Activated CD4-positive, alpha-beta memory T cell treated with anti-CD3 and anti-CD28 coated beads, Interleukin-2, amount 10 ng/mL, durations not matched to agents 7 days and 5 days (primary cell): Measurements from ENCODE around the gene ZNF141. TPM values are rescaled to one million over a fixed set of nuclear protein-coding genes. Genes with fewer than 3 reads are reported as not detected.
"Not testable (repeated sequence)": the region's sequence is repeated elsewhere in the genome, so short reads cannot be mapped to it uniquely, and the experiment has no call there.

Experiments
- CTCF ChIA-PET: fragments of 350-600 bp; sonication (Branson Sonifier 250); formaldehyde crosslinking; loops from one replicate; lab custom pipeline; 2021; ENCODE audit warnings: antibody characterized with exemption, inconsistent platforms; lab: Charles Lee
- POLR2A ChIA-PET: fragments of 350-600 bp; sonication (Branson Sonifier 250); formaldehyde crosslinking; loops from one replicate; lab custom pipeline; 2021; ENCODE audit warnings: antibody characterized with exemption; lab: Charles Lee
- DNase-seq: peaks from one replicate; pipeline ENCODE4 v3.0.0-alpha.2; 2020
- H3K27ac Mint-ChIP-seq: one replicate; pipeline ENCODE4 v1.8.0; 2021; ENCODE audit warnings: mild to moderate bottlenecking, mixed read lengths
- H3K27me3 Mint-ChIP-seq: one replicate; pipeline ENCODE4 v1.8.0; 2021; ENCODE audit warnings: mixed read lengths
- H3K36me3 Mint-ChIP-seq: one replicate; pipeline ENCODE4 v1.8.0; 2021; ENCODE audit warnings: low read depth, mixed read lengths
- H3K4me1 Mint-ChIP-seq: one replicate; pipeline ENCODE4 v1.8.0; 2021; ENCODE audit warnings: mixed read lengths
- H3K4me3 Mint-ChIP-seq: one replicate; pipeline ENCODE4 v1.8.0; 2021; ENCODE audit warnings: mild to moderate bottlenecking, mixed read lengths
- H3K9me3 Mint-ChIP-seq: one replicate; pipeline ENCODE4 v1.8.0; 2021; ENCODE audit warnings: mixed read lengths
- total RNA-seq, 2 experiments: library from RNA; stranded (reverse); gene quantifications; one replicate each; pipeline ENCODE4 v1.2.3, GENCODE V29; 2021

Gene ZNF141
- total RNA-seq, result 10 to 100 TPM; 22.1 to 23.8 TPM

DNA sequence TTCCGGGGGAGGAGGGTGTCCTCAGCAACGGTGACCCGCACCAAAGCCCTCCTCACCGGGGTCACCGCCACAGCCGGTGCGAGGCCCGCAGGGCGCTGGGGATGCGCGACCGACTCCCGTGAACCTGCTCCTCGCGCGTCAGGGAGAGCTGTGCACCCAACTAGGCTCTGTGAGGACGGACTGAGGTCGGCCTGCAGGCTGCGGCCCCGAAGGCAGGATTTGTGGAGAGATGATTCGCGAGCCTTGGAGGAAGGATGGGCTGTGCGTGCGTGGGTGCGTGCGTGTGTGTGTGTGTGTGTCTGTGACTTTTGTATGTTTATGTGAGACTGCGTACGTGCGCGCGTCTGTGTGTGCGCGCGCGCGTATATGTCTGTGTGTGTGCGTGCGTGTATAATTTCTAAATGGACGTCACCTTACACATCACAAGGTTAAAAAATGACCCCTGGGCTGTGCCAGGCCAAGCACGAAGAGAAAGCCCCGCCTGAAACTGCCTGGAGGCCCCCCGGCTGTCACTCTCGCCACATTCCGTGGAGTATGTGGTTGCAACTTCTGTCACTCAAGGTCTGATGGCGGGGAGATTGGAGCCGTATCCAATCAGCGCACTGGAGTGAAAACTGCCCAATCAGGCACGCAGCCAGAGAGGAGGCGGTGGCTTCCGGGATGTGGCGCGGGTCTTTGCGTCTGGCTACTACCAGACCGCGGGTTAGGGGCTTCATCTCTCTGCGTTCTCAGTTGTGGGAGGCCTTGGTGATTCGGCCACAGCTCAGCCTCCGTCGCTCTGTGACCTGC is at the start of gene ZNF141:
Gene ZNF141 (plus strand): TSS at position 672 of the 789 bp plus-strand sequence. CDS start 170 bp downstream, outside the sequence.
- H3K4me1 Mint-ChIP-seq, result peaks cover 34% of the 10 kb centered on the region
- H3K9me3 Mint-ChIP-seq, result peaks cover 42% of the 10 kb centered on the region
- H3K4me3 Mint-ChIP-seq, result peak within 1 kb of the TSS; percentile 98
- peaks cover 65% of the 10 kb centered on the region for H3K36me3 Mint-ChIP-seq
- no peaks in the 10 kb centered on the region for H3K27me3 Mint-ChIP-seq
- DNase-seq, result peak; percentile 94
- ChIA-PET POLR2A (interaction anchor here (0.7 to 3.8 kb wide), 8 partner anchors 89 to 952 kb away, joined by 3 to 27 read pairs (median 12); partner anchors contain the start of genes ATP5ME, MYL5, PIGG and ZNF718), CTCF (interaction anchor here (1.2 kb wide), 1 partner anchor 34 kb away, joined by 4 read pairs; no protein-coding TSS in a partner anchor)
- peak within 1 kb of the TSS; percentile 93 for H3K27ac Mint-ChIP-seq

DNA sequence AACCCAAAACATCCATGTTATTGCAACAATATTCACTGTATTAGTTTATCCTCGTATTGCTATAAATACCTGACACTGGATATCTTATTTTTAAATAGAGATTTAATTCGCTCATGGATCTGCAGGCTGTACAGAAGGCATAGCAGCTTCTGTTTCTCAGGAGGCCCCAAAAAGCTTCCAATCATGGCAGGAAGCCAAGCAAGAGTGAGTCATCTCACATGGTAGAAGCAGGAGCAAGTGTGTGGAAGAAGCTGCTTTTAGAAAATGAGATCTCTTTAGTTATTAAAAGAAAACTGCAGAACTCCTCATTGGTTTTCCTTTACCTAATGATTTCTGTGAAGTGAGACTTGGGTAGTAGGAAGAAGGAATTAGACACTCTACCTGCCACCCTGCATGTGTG is 48.7 kb upstream of the ZNF141 start:
- Mint-ChIP-seq H3K4me1 (no peaks in the 10 kb centered on the region), H3K4me3 (no peak overlapping the region), H3K27ac (no peak overlapping the region), H3K9me3 (peaks cover 35% of the 10 kb centered on the region), H3K36me3 (no peaks in the 10 kb centered on the region), H3K27me3 (no peaks in the 10 kb centered on the region)
- DNase-seq, result no peak
- CTCF ChIA-PET, result no interaction called here
- POLR2A ChIA-PET, result no interaction called here

DNA sequence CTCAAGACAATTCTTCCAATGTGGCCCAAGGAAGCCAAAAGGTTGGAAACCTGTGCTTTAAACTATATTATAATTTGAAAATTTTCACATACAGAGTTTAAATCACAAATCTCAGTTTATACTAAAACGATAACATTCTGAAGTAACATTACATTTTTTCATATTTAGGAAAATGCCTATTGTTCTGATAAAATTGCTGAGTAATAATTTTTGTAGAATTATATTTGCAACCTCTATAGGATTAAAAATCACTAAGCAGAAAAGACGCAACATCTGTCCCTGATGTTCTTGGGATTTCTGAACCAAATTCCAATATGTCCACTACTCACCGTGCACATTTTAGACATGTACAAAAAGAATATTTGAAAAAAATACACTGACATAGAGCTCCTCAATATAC is 42.9 kb upstream of the ZNF141 start:
- Mint-ChIP-seq H3K36me3 (no peaks in the 10 kb centered on the region), H3K27ac (no peak overlapping the region), H3K4me1 (no peaks in the 10 kb centered on the region), H3K9me3 (peaks cover 34% of the 10 kb centered on the region), H3K4me3 (no peak overlapping the region), H3K27me3 (no peaks in the 10 kb centered on the region)
- POLR2A ChIA-PET, result no interaction called here
- no peak for DNase-seq
- CTCF ChIA-PET, result interaction anchor here (0.6 kb wide), 1 partner anchor 9 kb away, joined by 3 read pairs; no protein-coding TSS in a partner anchor

DNA sequence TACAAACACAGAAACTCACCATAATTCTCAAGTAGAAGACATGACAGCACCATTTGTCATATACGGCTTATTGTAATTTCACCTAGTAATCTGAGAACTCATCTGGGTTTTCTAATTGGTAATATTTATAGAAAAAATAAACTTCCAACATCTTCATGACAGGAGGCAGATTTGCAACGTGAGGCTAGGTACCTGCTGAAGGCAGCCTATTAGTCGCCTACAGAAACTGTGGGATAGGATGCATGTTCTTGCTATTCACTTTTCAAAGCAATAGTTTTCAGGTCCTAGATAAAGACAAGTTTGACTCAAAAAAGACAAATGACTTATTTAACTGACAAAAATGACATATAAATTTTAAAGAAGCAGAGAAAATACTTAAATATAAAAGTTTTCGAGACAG is 35.2 kb upstream of the ZNF141 start:
- Mint-ChIP-seq H3K4me1 (peaks cover 8% of the 10 kb centered on the region), H3K27me3 (no peaks in the 10 kb centered on the region), H3K27ac (no peak overlapping the region), H3K36me3 (peaks cover 4% of the 10 kb centered on the region), H3K4me3 (no peak overlapping the region), H3K9me3 (peaks cover 40% of the 10 kb centered on the region)
- ChIA-PET CTCF (no interaction called here), POLR2A (no interaction called here)
- DNase-seq, result no peak

DNA sequence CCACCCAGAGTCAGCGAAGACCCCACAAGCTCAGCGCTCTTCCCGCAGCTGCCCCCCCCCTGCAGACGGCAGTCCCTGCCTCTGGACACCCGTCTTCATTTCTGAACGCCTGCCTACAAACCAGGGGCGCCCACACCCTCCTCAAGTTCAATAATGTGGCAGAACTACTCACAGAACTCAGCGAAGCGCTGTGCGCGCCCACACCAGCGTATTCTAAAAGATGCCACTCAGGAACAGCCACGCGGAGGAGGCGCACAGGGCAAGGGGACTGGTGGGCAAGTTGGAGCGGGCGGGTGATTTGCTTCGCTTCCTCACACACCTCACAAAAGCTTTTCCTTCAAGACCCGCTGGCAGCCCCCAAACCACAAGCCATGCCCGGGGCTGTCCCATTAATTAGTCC is 33.1 kb upstream of the ZNF141 start:
- H3K36me3 Mint-ChIP-seq, H3K27me3 Mint-ChIP-seq, DNase-seq, H3K4me1 Mint-ChIP-seq, H3K27ac Mint-ChIP-seq, CTCF ChIA-PET, POLR2A ChIA-PET, H3K4me3 Mint-ChIP-seq: not testable (repeated sequence)
- H3K9me3 Mint-ChIP-seq, result peaks cover 29% of the 10 kb centered on the region

DNA sequence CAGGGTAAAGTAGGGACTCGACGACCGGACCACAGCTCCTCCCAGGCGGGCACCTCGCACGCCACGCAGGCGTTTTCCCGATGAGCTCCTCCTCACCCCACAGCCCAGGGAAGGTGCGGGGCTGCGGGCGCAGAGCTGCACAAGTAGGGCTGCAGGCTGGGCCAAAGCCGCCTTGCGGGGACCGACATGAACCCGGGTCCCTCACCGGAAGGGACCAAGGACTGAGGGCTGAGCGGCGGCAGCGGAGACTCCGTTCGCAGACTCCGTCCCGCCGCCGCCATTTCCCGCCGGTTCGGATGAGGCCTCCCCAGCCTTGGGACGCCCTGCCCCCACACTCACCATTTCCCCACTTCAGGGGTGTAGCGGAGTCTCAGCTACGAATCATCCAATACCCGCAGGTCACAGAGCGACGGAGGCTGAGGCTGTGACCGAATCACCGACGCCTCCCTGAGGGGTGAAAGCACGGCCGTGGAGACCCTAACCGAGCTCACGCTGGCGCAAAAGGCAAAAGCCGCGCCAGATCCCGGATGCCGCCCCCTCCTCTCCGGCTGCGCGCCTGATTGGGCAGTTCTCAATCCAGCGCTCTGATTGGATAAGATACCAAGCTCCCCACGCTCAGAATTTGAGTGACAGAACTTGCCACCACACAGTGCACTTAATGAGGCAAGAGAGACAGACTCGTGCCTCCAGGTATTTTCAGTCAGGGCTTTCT is 32.5 kb upstream of the ZNF141 start, which contains the start of gene ZNF732:
Gene ZNF732 (minus strand): TSS at position 506 of the 712 bp plus-strand sequence. CDS start 164 bp downstream, at position 342.
- Mint-ChIP-seq H3K9me3 (peaks cover 29% of the 10 kb centered on the region), H3K4me1 (peaks cover 8% of the 10 kb centered on the region), H3K4me3 (no peak within 1 kb of the TSS), H3K27ac (no peak within 1 kb of the TSS), H3K36me3 (peaks cover 4% of the 10 kb centered on the region), H3K27me3 (no peaks in the 10 kb centered on the region)
- DNase-seq, result no peak
- CTCF ChIA-PET, result no interaction called here
- POLR2A ChIA-PET, result no interaction called here

DNA sequence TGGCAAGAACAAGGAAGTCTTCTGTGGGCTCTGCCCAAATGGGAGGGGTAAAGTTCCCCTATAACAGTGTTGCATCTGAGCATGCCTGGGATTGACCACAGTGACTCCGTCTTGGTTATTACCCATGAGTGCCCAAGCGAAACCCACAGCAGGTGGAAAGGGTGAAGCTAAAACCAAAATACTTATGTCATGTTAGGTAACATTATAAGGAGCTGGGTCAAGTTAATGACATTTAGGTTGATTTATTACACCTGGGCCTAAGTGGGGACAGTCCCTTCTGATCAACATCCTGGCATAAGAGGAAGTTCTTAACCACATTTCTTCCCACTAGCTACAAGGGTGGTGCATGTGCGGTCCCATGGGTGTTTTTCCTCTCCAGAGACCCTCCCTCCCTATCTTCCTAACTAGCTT is 31.1 kb upstream of the ZNF141 start:
- peaks cover 8% of the 10 kb centered on the region for H3K4me1 Mint-ChIP-seq
- ChIA-PET CTCF (no interaction called here), POLR2A (no interaction called here)
- no peaks in the 10 kb centered on the region for H3K27me3 Mint-ChIP-seq
- no peak for DNase-seq
- no peak overlapping the region for H3K27ac Mint-ChIP-seq
- H3K36me3 Mint-ChIP-seq, result peaks cover 4% of the 10 kb centered on the region
- no peak overlapping the region for H3K4me3 Mint-ChIP-seq
- H3K9me3 Mint-ChIP-seq, result peaks cover 32% of the 10 kb centered on the region

DNA sequence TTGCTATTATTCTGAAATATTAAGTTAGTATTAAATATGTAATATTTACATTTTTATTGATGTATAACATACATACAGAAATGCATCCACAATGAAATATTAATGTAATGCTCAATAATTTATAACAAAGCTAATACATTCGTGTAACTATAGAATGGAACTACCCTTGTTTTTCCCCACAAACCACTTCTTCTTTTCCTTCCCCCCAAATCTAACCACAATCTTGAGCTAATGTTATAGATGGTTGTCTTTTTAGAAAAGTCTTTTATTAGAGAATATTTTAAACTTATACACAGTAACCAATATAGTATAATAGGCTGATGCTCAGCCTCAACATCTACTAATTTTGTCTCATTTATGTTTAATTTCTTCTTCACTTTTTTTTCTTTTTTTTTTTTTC is 27.8 kb upstream of the ZNF141 start:
- Mint-ChIP-seq H3K27ac (no peak overlapping the region), H3K4me3 (no peak overlapping the region), H3K36me3 (no peaks in the 10 kb centered on the region), H3K4me1 (peaks cover 8% of the 10 kb centered on the region), H3K9me3 (peaks cover 19% of the 10 kb centered on the region), H3K27me3 (no peaks in the 10 kb centered on the region)
- CTCF ChIA-PET, result no interaction called here
- POLR2A ChIA-PET, result no interaction called here
- no peak for DNase-seq

DNA sequence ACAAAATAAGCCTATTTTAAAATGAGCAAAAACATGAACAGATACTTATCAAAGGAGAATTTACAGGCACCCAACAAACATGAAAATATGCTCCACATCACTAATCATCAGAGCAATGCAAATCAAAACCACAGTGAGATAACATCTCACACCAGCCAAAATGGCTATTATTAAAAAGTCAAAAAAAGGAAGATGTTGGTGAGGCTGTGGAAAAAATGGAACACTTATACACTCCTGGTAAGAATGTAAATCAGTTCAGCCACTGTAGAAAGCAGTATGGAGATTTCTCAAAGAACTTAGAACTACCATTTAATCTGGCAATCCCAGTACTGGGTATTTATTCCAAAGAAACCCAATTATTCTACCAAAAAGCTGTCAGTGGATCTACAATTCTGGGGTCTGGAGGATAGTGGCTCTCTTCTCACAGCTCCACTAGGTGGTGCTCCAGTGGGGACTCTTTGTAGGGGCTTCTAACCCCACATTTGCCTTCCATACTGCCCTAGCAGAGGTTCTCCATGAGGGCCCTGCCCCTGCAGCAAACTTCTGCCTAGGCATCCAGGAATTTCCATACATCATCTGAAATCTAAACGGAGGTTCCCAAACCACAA is 23.2 kb upstream of the ZNF141 start:
- Mint-ChIP-seq H3K4me1 (no peaks in the 10 kb centered on the region), H3K4me3 (no peak overlapping the region), H3K27me3 (no peaks in the 10 kb centered on the region), H3K27ac (no peak overlapping the region), H3K36me3 (no peaks in the 10 kb centered on the region), H3K9me3 (peaks cover 37% of the 10 kb centered on the region)
- CTCF ChIA-PET, result no interaction called here
- POLR2A ChIA-PET, result no interaction called here
- no peak for DNase-seq

DNA sequence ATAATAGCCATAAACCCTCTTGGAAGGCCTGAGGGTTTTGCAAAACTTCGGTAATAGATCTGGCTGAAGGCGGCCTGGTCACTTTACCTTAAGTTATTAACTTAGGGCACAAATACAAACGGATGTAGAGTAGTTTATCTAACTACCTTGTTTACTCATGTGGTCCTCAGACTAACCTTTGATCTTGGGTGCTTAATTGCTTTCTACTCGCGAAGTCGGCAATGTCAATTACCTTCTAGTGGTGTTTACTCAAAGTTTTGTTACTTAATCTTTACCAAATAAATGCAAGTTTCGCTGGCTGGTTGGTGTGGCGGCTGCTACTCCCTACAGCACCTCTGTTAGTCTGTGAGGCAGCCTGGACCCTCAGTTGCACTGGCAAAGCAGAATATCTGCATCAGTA is 8.9 kb upstream of the ZNF141 start:
- no peak for DNase-seq
- no peaks in the 10 kb centered on the region for H3K4me1 Mint-ChIP-seq
- ChIA-PET POLR2A (no interaction called here), CTCF (interaction anchor here (1.1 kb wide), 1 partner anchor 55 kb away, joined by 3 read pairs; no protein-coding TSS in a partner anchor)
- no peak overlapping the region for H3K27ac Mint-ChIP-seq
- H3K36me3 Mint-ChIP-seq, result no peaks in the 10 kb centered on the region
- H3K27me3 Mint-ChIP-seq, result no peaks in the 10 kb centered on the region
- no peak overlapping the region for H3K4me3 Mint-ChIP-seq
- H3K9me3 Mint-ChIP-seq, result peaks cover 20% of the 10 kb centered on the region

DNA sequence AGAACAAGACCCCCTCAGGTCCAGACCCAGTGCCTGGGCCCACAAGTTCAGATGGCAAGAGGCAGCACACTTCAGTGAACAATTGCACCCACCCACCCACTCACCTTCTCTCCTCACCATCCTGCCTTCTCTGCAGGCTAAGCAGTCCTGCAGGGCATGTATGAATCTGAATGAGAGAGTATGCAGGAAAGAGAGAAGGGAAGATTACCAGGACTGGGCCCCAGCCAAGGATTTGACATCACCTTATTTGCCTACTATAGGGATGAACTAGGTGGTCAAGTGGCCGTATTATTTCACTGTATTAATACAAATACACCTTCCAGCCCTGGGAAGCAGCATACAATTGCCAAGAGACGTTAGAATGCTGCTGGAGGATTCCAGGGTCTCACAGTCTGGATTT is 2.1 kb upstream of the ZNF141 start:
- Mint-ChIP-seq H3K4me1 (peaks cover 33% of the 10 kb centered on the region), H3K36me3 (peaks cover 47% of the 10 kb centered on the region), H3K4me3 (peak overlapping the region; percentile 3), H3K9me3 (peaks cover 29% of the 10 kb centered on the region), H3K27me3 (no peaks in the 10 kb centered on the region), H3K27ac (peak overlapping the region; percentile 61)
- CTCF ChIA-PET, result no interaction called here
- POLR2A ChIA-PET, result no interaction called here
- DNase-seq, result no peak

DNA sequence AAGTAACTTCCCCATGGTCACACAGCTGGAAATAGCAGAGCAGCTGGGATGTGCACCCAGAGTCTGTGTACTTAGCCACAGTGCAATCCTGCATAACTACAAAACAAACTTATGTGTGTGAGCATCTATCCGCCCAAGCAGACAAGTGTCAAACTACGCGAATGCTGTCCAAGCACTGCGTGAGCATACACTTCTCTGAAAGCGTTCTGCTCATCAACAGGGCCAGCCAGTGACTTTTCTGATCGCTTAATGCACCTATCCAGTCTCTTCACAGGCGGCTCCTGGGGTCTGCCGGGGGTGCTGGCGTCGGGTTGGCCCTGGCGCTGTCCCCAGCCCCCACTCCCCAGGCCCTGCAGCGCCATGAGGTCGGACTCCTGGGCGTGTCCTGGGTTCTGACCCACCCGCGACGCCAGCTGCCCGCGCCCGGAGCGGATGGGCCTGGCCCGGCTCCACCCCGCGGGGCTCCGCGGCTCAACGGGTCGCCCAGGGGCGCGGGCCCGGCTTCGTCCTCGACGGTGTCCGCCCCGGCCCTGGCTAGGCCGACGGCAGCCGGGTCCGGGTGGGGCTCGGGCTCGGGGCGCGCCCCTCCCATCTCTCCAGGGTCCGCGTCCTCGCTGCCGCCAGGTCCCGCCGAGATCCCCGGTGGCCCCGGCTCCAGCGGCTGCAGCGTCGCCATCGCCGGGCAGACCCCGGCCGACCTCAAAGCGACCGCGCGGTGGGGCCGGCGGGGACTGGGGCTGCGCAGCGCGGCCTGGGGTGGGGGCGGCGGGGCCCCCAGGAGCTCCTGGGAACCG is 1.3 kb upstream of the ZNF141 start:
- H3K36me3 Mint-ChIP-seq, result peaks cover 55% of the 10 kb centered on the region
- H3K4me1 Mint-ChIP-seq, result peaks cover 34% of the 10 kb centered on the region
- H3K9me3 Mint-ChIP-seq, result peaks cover 33% of the 10 kb centered on the region
- H3K4me3 Mint-ChIP-seq, result peak overlapping the region; percentile 65
- peak overlapping the region; percentile 61 for H3K27ac Mint-ChIP-seq
- no peak for DNase-seq
- ChIA-PET CTCF (no interaction called here), POLR2A (interaction anchor here (2.4 to 3.8 kb wide), 4 partner anchors 137 to 327 kb away, joined by 10 to 27 read pairs (median 20); partner anchors contain the start of genes PIGG, ZNF718 and ZNF721)
- H3K27me3 Mint-ChIP-seq, result no peaks in the 10 kb centered on the region
